Adipose tissue (tissue), 3 donors: Measurements from ENCODE around the gene MUC13. TPM values are rescaled to one million over a fixed set of nuclear protein-coding genes. Genes with fewer than 3 reads are reported as not detected.

Experiments used
- H3K27ac ChIP-seq: one replicate; pipeline ENCODE4 v1.5.1; 2013; ENCODE audit warnings: low read depth, low read length
- WGBS, 3 donors: extraction: QIAGEN DNeasy Blood & Tissue Kit; methylation state at CpG; one replicate each; pipeline ENCODE4 v1.1.7; 2013; 5-methylcytosine and 5-hydroxymethylcytosine counted together
- polyA plus RNA-seq, 3 donors: library from polyadenylated mRNA; stranded (reverse); fragments of 200-250 nt; gene quantifications; one replicate each; pipeline ENCODE4 v1.2.3, GENCODE V29; 2013
- donor health status: healthy with polysubstance abuse.
- donor health status: Bipolar disorder and iron deficiency.
- donor health status: healthy.

The MUC13 gene
- polyA plus RNA-seq, 3 donors = 0.58 to 1.8 (median 1.2) TPM

DNA sequence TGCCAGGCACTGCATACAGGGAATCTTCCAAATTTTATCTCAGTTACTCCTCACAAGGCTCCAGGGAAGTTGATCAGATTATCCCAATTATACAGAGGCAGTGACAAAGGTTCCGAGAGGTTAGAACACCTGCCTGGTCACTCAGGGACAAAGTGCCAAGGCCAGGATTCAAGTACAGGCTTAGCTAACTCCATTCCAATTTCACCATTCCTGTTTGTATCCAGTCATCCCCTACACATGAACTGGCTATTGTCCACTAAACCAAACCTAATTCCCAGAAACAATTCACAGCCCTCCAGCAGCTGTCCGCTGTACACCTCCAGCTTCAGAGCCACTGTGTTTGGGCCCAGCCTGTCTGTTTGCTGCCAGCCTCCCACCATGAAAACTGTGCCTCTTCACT is 16.0 kb downstream of the MUC13 start:
- H3K27ac ChIP-seq = no peak overlapping the region
- 93 to 94% (median 94%) methylated on average over 2 of the region's 2 CpGs for WGBS, 3 donors

DNA sequence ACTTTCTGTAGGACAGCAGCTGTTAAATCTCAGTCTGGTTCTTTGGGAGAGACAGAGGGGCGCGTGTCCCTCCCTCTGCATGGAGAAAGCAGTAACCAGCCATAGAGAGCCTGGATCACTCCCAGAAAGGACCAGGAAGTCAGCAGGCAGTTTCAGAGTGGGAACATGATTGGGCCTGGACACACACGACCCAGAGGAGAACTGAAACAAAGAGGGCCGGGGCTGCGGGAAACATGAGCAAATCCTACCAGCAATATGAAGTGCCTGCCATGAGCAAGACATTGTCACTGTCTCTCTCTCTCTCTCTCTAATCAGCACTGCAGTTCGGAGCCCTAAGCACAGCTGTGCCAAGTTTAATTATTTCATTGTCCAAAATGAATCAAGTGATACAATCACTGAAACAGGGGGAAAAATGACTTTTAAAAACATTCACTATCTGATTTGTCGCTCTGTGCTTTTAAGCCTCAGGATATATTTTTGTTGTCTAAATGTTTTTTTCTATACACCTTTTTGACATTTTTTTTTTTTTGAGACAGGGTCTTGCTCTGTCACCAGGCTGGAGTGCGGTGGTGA is 17.6 kb downstream of the MUC13 start:
- H3K27ac ChIP-seq = no peak overlapping the region
- 51 to 69% (median 60%) methylated on average over 8 of the region's 8 CpGs for WGBS, 3 donors

DNA sequence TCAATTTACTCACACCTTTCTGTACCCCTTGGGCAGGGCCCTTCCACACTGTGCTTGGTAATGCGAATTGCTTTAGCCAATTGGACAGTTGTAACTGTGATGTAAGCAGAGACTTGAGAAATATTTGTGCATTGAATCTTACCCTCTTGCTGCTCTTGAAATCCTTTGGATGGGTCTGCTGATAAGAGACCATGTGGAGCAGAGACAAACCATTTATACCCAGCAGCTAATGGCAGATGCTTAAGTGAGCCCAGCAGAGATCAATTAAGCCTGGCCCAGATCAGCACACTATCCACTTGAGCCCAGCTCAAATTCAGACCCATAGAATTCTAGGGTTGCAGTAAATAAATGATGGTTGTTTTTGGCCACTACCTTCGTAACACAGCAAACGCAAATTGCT is 19.3 kb downstream of the MUC13 start:
- WGBS, 3 donors = 91 to 96% (median 96%) methylated on average over 3 of the region's 3 CpGs
- no peak overlapping the region for H3K27ac ChIP-seq

DNA sequence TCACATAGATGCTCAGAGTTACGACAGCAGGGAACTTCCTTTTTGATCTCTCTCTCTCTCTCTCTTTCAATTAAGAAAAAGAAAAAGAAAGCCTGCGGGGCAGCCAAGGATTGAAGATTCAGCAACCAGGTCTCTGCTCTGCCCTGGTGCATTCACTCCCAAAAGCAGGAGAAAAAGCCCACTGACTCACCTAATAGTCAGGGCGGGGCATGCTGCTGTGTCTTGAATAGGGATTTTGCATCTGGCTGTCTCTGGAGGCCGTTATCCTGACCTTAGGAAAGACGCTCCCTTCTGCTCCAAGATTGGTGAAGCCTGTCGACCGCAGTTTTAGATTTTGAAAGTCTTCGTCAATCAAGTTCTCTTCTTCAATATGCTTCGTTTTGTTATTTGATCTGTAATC is 26.6 kb downstream of the MUC13 start:
- WGBS, 3 donors = 74 to 79% (median 76%) methylated on average over 9 of the region's 9 CpGs
- no peak overlapping the region for H3K27ac ChIP-seq

DNA sequence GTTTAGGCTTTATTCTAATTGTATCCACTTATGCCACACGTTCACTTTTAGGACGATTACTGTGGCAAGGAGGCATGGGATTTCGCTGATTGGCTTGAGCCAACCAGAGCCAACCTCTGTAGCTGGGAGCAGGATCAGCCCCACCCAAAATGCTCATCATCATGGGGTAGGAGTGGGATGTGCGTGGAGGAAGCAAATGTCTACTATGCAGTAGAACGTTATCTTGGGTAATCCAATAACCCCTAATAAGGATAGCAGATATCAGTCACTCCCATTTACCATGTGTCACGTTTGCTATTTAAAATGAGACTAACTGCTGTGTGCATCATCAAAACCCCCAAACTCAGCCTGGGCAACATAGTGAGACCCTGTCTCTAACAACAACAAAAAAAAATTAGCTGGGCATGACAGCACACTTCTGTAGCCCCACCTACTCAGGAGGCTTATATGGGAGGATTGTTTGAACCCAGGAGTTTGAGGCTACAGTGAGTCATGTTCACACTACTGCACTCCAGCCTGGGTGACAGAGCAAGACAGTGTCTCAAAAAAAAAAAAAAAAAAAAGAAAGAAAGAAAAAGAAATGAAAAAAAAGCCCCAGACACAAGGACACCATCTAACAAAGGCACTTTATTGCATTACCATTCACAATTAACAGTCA is 29.6 kb downstream of the MUC13 start:
- 78 to 83% (median 81%) methylated on average over 6 of the region's 6 CpGs for WGBS, 3 donors
- no peak overlapping the region for H3K27ac ChIP-seq

DNA sequence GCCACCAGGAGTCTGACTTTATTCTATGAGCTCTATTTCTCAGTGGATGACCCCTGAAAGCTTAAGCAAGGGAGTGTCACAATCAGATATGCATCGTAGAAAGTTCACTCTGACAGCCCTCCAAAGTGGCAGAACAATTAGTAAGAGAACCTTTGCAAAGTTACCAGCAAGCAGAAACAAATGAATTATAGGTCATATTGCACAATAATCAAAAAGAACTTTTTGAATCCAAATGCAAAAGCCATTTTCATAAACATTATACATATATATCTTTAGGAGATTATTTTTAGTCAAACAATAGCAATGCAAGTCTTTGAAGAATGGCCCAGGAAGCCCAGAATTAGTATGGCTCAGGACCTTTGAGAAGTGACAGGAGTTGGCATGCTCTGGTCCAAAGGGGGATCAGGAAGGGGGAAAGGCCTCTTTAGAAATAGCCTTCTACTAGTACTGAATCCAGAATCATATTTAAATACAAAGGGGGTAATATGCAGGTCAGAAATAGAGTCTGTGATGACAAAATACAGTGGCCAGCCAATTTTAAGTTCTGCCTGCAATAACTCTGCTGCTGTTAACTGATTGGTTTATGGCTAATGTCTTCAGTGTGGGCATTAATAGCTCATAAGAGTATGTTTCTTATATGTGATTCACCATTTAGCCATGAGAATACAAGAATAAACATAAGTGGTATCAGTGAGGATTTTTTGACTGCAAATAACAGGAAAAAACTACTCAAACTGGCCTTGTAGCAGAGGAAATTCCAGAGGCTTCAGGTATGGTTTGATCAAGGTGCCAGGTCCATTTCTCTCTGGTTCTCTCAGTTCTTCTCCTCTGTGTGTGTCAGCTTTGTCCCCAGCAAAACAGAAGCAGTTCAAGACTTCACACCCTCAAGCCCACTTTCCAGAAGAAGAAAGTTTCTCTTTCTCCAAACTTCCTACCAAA is 30.4 kb downstream of the MUC13 start:
- 81 to 83% (median 83%) methylated on average over 1 of the region's 1 CpG for WGBS, 3 donors
- no peak overlapping the region for H3K27ac ChIP-seq

DNA sequence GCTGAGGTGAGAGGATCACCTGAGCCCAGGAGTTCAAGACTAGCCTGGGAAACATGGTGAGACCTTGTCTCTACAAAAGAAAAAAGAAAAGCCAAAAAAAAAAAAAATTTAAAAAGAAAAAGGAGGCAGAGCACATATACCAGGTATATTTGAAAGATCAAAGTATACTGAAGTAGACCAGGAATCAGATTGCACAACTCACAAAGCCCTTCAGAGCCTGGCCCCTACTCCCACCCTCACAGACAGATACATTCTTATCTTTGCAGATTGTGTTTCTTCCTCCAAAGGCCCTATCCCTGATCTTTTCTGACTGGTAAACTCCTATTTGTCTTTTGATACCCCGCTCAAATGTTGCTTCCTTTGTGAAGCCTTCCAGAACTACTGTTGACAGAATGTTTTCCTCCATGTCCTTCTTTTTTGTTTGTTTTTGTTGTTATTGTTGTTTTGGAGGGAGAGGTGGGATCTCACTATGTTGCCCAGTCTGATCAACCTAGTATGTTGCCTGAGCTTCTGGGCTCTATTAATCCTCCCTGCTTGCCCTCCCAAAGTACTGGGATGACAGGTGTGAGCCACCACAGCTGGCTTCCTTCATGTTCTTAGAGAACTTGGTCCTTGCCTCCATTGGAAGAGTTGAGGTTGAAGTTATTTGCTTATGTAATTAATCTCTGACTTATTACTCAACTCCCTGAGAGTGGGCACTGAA is 37.6 kb downstream of the MUC13 start:
- 92 to 98% (median 96%) methylated on average over 1 of the region's 1 CpG for WGBS, 3 donors
- no peak overlapping the region for H3K27ac ChIP-seq

DNA sequence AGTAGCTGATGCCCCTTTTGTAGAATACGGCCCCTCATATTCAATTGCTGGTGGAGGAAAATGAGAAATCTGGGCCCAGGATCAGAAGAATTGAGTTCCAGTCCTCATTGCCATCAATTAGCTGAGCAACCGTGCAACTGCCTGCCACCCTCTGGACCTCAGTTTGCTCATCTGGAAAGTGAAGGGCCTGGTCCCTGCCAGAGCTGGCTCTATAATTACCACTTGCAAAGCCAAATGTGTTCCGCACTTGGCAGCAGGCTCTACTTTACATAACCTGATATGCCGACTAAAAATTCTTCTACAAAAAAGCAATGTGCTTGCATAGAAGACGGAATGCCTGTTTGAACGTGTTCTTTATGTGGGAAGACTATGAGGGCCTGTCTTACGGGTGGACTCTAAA is 38.8 kb downstream of the MUC13 start:
- WGBS, 3 donors = 87 to 94% (median 91%) methylated on average over 7 of the region's 7 CpGs

DNA sequence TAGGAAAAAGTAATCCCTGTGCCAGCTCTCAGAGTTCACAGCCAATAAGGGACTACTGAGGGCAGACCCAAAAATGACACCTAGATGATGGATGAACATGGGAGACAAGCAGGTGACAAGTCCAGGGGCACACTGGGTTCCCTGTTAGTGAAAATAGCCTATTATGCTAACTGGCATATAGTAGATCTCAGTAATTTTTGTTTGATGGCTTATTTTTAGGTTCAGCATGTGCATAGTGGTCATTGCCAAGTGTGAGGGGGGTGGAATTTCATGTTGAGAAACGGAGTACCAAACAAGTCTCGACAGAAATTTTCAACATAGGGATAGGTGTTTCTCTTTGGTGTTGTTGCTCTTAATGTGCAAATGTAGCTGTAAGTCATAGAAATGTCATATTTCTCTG is 41.0 kb downstream of the MUC13 start:
- 69 to 77% (median 73%) methylated on average over 2 of the region's 2 CpGs for WGBS, 3 donors
- no peak overlapping the region for H3K27ac ChIP-seq

More for the DNA sequence above, 38.8 kb downstream of the MUC13 start:
- H3K27ac ChIP-seq = no peak overlapping the region

DNA sequence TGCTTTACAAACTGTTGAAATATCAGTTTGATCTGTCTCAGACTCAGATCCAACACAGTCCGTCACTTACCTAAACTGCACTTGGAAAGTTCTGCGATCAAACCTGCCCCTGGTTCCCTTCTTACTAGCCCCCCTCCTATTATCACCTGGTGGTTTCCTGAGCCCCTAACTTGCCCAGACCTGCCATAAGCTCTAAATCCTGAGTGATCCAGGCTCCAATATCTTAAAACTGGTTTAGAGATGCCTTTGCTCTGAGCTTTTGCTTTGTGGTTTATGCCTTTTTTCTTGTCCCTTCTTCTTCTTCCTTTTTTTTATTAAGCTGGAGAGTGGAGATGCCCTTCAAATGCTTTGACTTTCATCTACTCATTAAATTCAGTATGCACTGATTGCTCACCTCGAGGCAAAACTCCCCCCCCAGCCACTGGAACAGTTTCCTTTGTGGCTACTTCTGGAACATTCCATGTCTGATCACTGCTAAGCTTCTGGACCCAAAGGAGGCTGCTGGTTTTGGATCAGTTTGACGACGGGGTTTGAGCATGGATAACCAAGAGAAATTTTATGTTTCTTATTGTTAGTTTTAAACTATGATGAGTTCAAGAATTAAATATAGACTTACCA is 43.9 kb downstream of the MUC13 start:
- WGBS, 3 donors = 77 to 88% (median 86%) methylated on average over 5 of the region's 5 CpGs
- no peak overlapping the region for H3K27ac ChIP-seq

DNA sequence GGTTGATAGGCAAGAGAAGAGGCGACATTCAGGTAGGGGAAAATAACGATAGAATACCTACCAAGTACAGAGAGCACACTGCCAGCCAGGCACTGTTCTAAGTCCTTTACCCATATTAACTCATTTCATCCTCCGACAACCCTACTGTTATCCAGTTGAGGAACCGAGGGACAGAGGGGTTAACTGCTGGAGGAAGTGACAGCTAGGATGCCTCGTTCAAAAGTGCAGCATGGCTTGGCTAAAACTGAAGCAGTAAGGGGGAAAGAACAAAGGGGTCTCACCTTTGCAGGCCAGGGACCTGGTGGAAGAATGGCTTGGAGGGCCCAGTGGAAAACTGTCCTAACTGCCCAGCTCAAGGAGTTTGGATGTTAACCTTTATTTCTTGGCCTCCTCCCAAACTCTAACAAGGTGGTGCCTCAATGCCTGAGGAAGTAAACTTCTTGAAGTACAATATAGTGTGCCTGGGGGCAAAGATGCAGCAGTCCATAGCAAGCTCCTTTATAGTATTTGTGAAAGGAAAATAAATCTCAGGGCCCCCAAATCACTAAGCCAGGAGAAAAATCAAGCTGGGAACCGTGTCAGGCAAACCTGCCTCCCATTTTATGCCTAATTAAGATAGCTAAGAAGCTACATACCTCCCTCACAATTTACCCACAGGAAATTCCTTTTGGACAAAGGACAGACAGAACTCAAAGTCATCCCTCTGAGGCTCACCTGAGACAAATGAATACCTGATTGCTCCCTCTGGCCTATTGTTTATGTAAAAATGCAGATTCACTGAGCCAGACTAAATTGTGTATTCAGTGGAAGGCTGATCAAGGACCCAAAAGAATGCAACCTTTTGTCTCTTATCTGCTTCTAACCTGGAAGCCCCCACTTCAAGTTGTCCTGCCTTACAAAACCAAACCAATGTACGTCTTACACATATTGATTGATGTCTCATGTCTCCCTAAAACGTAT is 45.8 kb downstream of the MUC13 start:
- H3K27ac ChIP-seq = no peak overlapping the region
- WGBS, 3 donors = 72 to 81% (median 73%) methylated on average over 8 of the region's 8 CpGs

DNA sequence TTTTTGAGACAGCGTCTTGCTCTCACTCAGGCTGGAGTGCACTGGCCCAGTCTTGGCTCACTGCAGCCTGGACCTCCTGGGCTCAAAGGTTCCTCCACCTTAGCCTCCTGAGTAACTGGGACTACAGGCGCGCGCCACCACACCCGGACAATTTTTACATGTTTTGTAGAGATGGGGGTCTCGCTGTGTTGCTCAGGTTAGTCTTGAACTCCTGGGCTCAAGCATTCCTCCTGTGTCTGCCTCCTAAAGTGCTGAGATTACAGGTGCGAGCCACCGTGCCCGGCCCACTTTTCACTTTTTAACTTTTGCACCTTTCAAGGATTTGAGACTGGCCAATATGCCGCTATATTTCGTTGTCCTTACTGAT is 46.6 kb downstream of the MUC13 start:
- no peak overlapping the region for H3K27ac ChIP-seq
- WGBS, 3 donors = 89 to 95% (median 90%) methylated on average over 10 to 11 of the region's 11 CpGs

DNA sequence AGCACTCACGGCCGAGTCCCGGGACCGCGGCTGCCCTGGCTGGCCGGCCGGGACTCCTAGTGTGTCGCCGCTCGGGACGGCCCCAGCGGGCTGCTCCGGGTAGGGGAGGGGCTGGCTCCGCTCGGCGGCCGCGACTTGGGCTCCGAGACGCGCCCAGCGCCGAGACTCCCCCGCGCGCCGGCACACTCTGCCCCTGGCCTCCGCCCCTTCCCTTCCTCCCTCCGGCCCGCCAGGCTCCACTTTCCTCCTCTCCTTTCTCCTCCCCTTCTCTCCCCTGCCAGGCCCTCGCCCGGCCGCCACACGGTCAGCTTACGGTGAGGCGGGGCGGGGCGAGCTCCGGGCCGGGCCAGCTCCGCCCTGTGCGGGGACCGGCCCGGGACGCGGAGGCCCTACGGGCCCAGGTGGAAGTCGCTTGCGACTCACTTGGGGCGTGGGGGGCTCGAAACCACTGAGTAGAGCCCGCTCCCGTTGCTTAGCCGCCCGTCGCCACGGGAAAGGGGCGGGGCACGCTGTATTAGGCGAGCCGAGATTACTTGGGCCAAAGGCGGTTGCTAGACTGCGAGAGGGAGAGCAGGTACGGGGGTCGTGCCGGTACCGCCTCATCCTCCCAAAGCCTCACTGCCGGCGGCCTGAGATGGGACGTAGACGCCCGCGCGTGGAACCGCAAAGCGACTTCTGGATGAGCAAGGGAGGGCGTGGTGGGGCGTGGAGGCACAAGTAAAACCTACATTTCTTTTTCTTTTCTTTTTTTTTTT is 47.2 kb downstream of the MUC13 start, which contains the start of gene ITGB5:
Gene ITGB5, minus strand, starts transcription at position 189 of the 755 bp plus-strand sequence. CDS start 365 bp downstream, outside the sequence.
- H3K27ac ChIP-seq = no peak within 1 kb of the TSS
- 2 to 4% (median 2%) methylated on average over 55 to 78 of the region's 78 CpGs for WGBS, 3 donors

DNA sequence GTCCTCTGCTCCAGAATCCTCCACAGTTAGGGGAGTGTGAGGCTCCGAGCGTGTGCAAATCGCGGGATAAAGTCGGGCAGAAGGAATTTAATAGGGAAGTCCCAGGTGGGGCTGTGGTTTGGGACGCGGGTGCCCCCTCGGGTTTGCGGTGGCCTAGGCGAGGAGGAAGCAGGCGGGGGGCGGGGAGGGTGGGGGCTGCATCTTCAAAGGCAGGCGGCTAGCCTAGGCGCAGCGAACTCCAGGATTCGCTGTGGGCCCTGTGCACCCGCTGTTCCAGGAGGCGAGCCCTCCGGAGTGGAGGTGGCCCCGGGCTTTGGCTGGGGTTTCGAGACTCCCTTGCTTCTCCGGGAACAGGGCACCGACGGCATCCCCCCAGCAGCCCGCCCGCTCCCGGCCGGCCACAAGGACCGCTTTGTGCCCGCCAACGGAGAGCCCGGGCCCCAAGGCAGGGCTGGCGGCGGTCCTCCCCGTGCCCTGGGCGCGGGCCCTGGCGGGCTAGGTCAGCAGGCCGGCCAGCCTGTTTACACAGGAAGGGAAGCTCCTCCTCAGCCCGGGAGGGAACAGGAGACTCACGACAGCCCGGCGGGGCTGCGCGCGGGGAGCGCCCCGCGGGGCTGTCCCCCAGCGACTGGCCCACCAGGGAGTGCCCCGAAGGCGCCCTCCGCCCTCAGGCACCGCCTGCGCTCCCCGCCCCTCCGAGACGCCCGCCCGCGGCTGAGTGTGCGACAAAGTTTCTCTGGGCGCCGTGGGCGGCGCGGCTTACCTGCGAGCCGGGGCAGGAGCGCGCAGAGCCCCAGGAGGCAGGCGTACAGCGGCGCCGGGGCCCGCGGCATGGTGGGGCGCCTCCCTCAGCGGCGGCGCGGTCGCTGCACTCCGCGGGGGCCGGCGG is 48.1 kb downstream of the MUC13 start:
- no peak overlapping the region for H3K27ac ChIP-seq
- 1% methylated on average over 49 to 87 of the region's 87 CpGs for WGBS, 3 donors

DNA sequence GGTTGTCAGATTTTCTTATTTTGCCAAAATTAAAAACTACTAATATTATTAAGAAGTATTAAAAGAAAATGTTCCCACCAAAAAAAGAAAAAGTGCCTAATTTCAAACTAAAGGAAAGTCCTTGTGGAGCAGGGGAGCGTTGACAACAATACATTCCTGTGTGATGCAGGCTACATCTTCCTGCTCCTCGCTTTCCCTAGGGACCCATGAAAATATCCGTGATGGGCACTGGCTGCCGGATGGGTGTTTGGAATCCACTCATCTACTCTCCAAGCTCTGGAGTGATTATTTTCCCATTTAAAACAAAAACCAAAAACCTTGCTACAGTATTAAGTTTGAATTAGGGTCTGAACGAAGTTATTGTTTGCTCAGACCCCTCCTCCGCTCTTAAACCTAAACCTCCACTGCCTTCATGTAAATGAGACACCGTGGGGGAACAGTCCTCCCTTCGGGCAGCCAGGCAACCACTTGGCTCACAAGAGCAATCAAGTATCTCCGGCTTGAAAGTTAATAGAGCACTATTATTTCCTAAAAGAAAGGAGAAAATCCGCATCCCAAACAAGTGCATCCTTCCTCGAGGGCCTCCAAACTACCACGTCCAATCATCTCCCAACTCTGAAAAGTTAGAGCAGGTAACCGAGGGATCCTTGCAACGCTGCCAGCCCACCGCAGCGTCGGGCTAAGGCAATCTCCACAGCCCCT is 48.9 kb downstream of the MUC13 start:
- 24 to 38% (median 32%) methylated on average over 17 of the region's 17 CpGs for WGBS, 3 donors
- H3K27ac ChIP-seq = no peak overlapping the region
